Motor neuron (in vitro differentiated cells): ENCODE results near the gene UNKL. TPM values are rescaled to one million over a fixed set of nuclear protein-coding genes. Genes with fewer than 3 reads are reported as not detected.

Source experiments
- ATAC-seq, 8 experiments: fragments of 200-7000 bp; cut with Tn5 transposase; replicated peaks in 6 of 8; 2 replicates each; pipeline ENCODE4 v1.8.0; 2021; ENCODE audit warnings: mild to moderate bottlenecking in 8 of 8, moderate library complexity in 8 of 8
- H3K27ac ChIP-seq, 2 donors: fragments of 250-450 bp; sonication (Bioruptor Pico); 2 replicates each; pipeline ENCODE4 v1.9.0; 2021; ENCODE audit warnings: antibody characterized with exemption in 2 of 2, mild to moderate bottlenecking in 2 of 2, moderate library complexity in 1 of 2
- H3K4me1 ChIP-seq, 2 donors: fragments of 250-450 bp; sonication (Bioruptor Pico); replicated peaks in 1 of 2; 2 replicates each; pipeline ENCODE4 v1.6.1; 2021; ENCODE audit warnings: antibody characterized with exemption in 2 of 2, mild to moderate bottlenecking in 2 of 2, moderate library complexity in 1 of 2
- H3K4me3 ChIP-seq, 5 donors: fragments of 250-450 bp; sonication (Bioruptor Pico); 2 replicates each; pipeline ENCODE4 v1.9.0; 2021; ENCODE audit warnings: antibody characterized with exemption in 5 of 5, mild to moderate bottlenecking in 5 of 5, moderate library complexity in 4 of 5
- WGBS, 10 experiments: fragments of 450-650 bp; shearing (Covaris generic); methylation state at CpG; one replicate each; pipeline ENCODE4 v1.0.0; 2022; 5-methylcytosine and 5-hydroxymethylcytosine counted together
- in situ Hi-C, 9 experiments: fragments of 400-800 bp; cut with MboI; loops; one replicate each; pipeline ENCODE4 v1.15.0; 2021; ENCODE audit warnings: low sequenced_read_pairs in 9 of 9, low pct_unique_long_range_greater_than_20kb in 2 of 9; ENCODE audit not compliant: unreplicated experiment in 9 of 9
- total RNA-seq, 8 experiments: library from RNA; unstranded; fragments of 300-600 nt; gene quantifications; 2 replicates each; pipeline versions ENCODE4 v1.2.3 to v1.2.4, GENCODE V29; 2022

UNKL gene
- total RNA-seq, 8 experiments from 2014 or later = 4.0 to 34.7 (median 8.5) TPM

GRCh38 chr16:1354815-1355540 is 59.5 kb downstream of the UNKL start:
- WGBS, 10 experiments = 85 to 100% (median 97%) methylated on average over 1 to 7 of the region's 49 CpGs; no CpG with 5 or more reads in 6 of the 10 experiments
- in situ Hi-C loops = no loop called here
- Histone ChIP-seq H3K4me3 (no peak overlapping the region), H3K27ac (no peak overlapping the region), H3K4me1 (peaks cover 12 to 16% of the 10 kb centered on the region in 2 donors)
- ATAC-seq = no peak

- ATAC-seq = peak; percentile 80 to 92 (median 82)
- WGBS, 10 experiments = 0 to 5% methylated on average over 1 to 15 of the region's 98 CpGs; no CpG with 5 or more reads in 8 of the 10 experiments
- Histone ChIP-seq H3K4me1 (peaks cover 12 to 16% of the 10 kb centered on the region in 2 donors), H3K4me3 (peak within 1 kb of the TSS; percentile 64 to 100 (median 91)), H3K27ac (peak within 1 kb of the TSS in 1 of 2 donors; percentile 79)
- in situ Hi-C loops = no loop called here
These were observed 62.7 kb downstream of the UNKL start, which contains the start of the genes GNPTG and TSR3 for GRCh38 chr16:1351582-1352362. TSS of gene GNPTG (plus strand) at chr16:1351931. CDS start at chr16:1351966, 35 bp downstream. TSS of gene TSR3 (minus strand) at chr16:1351878. CDS start at chr16:1351804, 74 bp downstream.

- H3K27ac ChIP-seq = peak overlapping the region in 1 of 2 donors; percentile 79
- peak overlapping the region; percentile 64 to 100 (median 91) for H3K4me3 ChIP-seq
- in situ Hi-C loops = no loop called here
- peaks cover 12 to 16% of the 10 kb centered on the region in 2 donors for H3K4me1 ChIP-seq
- WGBS, 10 experiments = 0 to 13% (median 2%) methylated on average over 2 to 5 of the region's 35 CpGs; no CpG with 5 or more reads in 4 of the 10 experiments
- ATAC-seq = peak in 5 of 8 experiments; percentile 20 to 47 (median 38)
These were observed 63.3 kb downstream of the UNKL start for GRCh38 chr16:1351215-1351581.

- H3K27ac ChIP-seq = no peak overlapping the region
- in situ Hi-C loops = no loop called here
- H3K4me3 ChIP-seq = peak overlapping the region; percentile 64 to 100 (median 91)
- H3K4me1 ChIP-seq = peaks cover 12 to 16% of the 10 kb centered on the region in 2 donors
- ATAC-seq = no peak
- WGBS, 10 experiments = 37 to 94% (median 71%) methylated on average over 1 to 13 of the region's 19 CpGs; no CpG with 5 or more reads in 2 of the 10 experiments
These were observed 63.8 kb downstream of the UNKL start for GRCh38 chr16:1350691-1351090.

GRCh38 chr16:1349951-1350350 is 64.6 kb downstream of the UNKL start:
- Histone ChIP-seq H3K4me3 (no peak overlapping the region), H3K4me1 (peaks cover 12 to 16% of the 10 kb centered on the region in 2 donors), H3K27ac (no peak overlapping the region)
- WGBS, 10 experiments = 97 to 100% (median 100%) methylated on average over 5 to 6 of the region's 17 CpGs; no CpG with 5 or more reads in 7 of the 10 experiments
- in situ Hi-C loops = no loop called here
- ATAC-seq = no peak

GRCh38 chr16:1349351-1349750 is 65.2 kb downstream of the UNKL start:
- no peak overlapping the region for H3K27ac ChIP-seq
- ATAC-seq = no peak
- no peak overlapping the region for H3K4me3 ChIP-seq
- in situ Hi-C loops = no loop called here
- H3K4me1 ChIP-seq = peaks cover 12 to 16% of the 10 kb centered on the region in 2 donors
- 83 to 100% (median 98%) methylated on average over 1 to 9 of the region's 16 CpGs; no CpG with 5 or more reads in 4 of the 10 experiments for WGBS, 10 experiments

GRCh38 chr16:1348926-1349325 is 65.6 kb downstream of the UNKL start:
- no peak overlapping the region for H3K4me3 ChIP-seq
- peaks cover 13 to 18% of the 10 kb centered on the region in 2 donors for H3K4me1 ChIP-seq
- no peak for ATAC-seq
- no peak overlapping the region for H3K27ac ChIP-seq
- 85 to 100% (median 92%) methylated on average over 1 to 5 of the region's 14 CpGs; no CpG with 5 or more reads in 1 of the 10 experiments for WGBS, 10 experiments
- in situ Hi-C loops = no loop called here

- H3K4me1 ChIP-seq = peaks cover 18 to 22% of the 10 kb centered on the region in 2 donors
- in situ Hi-C loops = no loop called here
- 89% methylated on average over 3 of the region's 15 CpGs; no CpG with 5 or more reads in 9 of the 10 experiments for WGBS, 10 experiments
- no peak overlapping the region for H3K4me3 ChIP-seq
- ATAC-seq = no peak
- no peak overlapping the region for H3K27ac ChIP-seq
These were observed 66.1 kb downstream of the UNKL start for GRCh38 chr16:1348441-1348840.

- Histone ChIP-seq H3K27ac (no peak overlapping the region), H3K4me1 (peaks cover 17 to 19% of the 10 kb centered on the region in 2 donors), H3K4me3 (no peak overlapping the region)
- in situ Hi-C loops = no loop called here
- 80 to 100% methylated on average over 3 to 5 of the region's 29 CpGs; no CpG with 5 or more reads in 8 of the 10 experiments for WGBS, 10 experiments
- no peak for ATAC-seq
These were observed 66.5 kb downstream of the UNKL start for GRCh38 chr16:1347962-1348361.

GRCh38 chr16:1347286-1347855 is 67.1 kb downstream of the UNKL start:
- no peak for ATAC-seq
- no peak overlapping the region for H3K27ac ChIP-seq

GRCh38 chr16:1346422-1347285 is 67.8 kb downstream of the UNKL start:
- in situ Hi-C loops = no loop called here
- WGBS, 10 experiments = 40 to 90% methylated on average over 1 to 2 of the region's 34 CpGs; no CpG with 5 or more reads in 8 of the 10 experiments
- Histone ChIP-seq H3K4me1 (peaks cover 19 to 25% of the 10 kb centered on the region in 2 donors), H3K4me3 (no peak overlapping the region), H3K27ac (no peak overlapping the region)
- ATAC-seq = no peak

More at GRCh38 chr16:1347286-1347855, 67.1 kb downstream of the UNKL start:
- WGBS, 10 experiments = 80% methylated on average over 1 of the region's 31 CpGs; no CpG with 5 or more reads in 9 of the 10 experiments
- H3K4me3 ChIP-seq = no peak overlapping the region
- in situ Hi-C loops = no loop called here
- peaks cover 15 to 20% of the 10 kb centered on the region in 2 donors for H3K4me1 ChIP-seq
